HEK293 (cell line): ENCODE results near the gene INTS1.

Experiments
- CTCF ChIA-PET: fragments of 350-600 bp; formaldehyde crosslinking; extraction: SDS; loops from one replicate; lab custom pipeline; 2021; ENCODE audit warnings: antibody characterized with exemption; lab: Yijun Ruan, JAX
- POLR2A ChIA-PET: fragments of 300-600 bp; formaldehyde crosslinking; extraction: SDS; loops from one replicate; lab custom pipeline; 2020; ENCODE audit warnings: antibody characterized with exemption, inconsistent platforms; lab: Yijun Ruan, JAX
- H3K27ac ChIP-seq: fragments of 200-500 bp; sonication (Bioruptor generic); 2 replicates; pipeline ENCODE4 v1.5.1; 2014; ENCODE audit warnings: low read depth, low read length, control low read depth, inconsistent platforms; ENCODE audit errors: extremely low read depth
- H3K36me3 ChIP-seq, 2 experiments: fragments of 200-500 bp in 1 of 2; sonication (Bioruptor generic) in 1 of 2; 1 replicate in 1 of 2; 2 replicates in 1 of 2; pipeline ENCODE4 v1.5.1; 2014 to 2017; ENCODE audit warnings: inconsistent platforms in 2 of 2, low read length in 2 of 2; ENCODE audit not compliant: control insufficient read depth in 2 of 2, insufficient read depth in 1 of 2
- H3K4me1 ChIP-seq: fragments of 200-500 bp; sonication (Bioruptor generic); 2 replicates; pipeline ENCODE4 v1.5.1; 2014; ENCODE audit warnings: mild to moderate bottlenecking, low read length, inconsistent platforms; ENCODE audit not compliant: control insufficient read depth, insufficient read depth
- H3K4me3 ChIP-seq: 2 replicates; pipeline ENCODE4 v1.5.1; 2011; ENCODE audit warnings: low read depth, mild to moderate bottlenecking, control low read depth, low read length, moderate library complexity
- H3K9me3 ChIP-seq: fragments of 200-500 bp; sonication (Bioruptor generic); 2 replicates; pipeline ENCODE4 v1.5.1; 2014; ENCODE audit warnings: low read depth, low read length, inconsistent platforms; ENCODE audit not compliant: control insufficient read depth, insufficient read depth
- ELK4 ChIP-seq: IDR thresholded peaks from 2 replicates; pipeline ENCODE4 v1.6.1; 2011; ENCODE audit warnings: mild to moderate bottlenecking, low read depth, low read length, borderline replicate concordance
- GLI4 ChIP-seq: fragments of 450-650 bp; formaldehyde crosslinking; IDR thresholded peaks from 2 replicates; pipeline ENCODE4 v1.5.1; 2016; ENCODE audit warnings: missing biosample characterization, missing genetic modification characterization
- IKZF3 ChIP-seq: fragments of 450-650 bp; IDR thresholded peaks from 2 replicates; pipeline ENCODE4 v1.5.0; 2018; ENCODE audit warnings: missing biosample characterization, mild to moderate bottlenecking, missing genetic modification characterization, moderate library complexity
- KLF10 ChIP-seq: fragments of 450-650 bp; IDR thresholded peaks from 2 replicates; pipeline ENCODE4 v1.5.1; 2018; ENCODE audit warnings: missing biosample characterization, mild to moderate bottlenecking, missing genetic modification characterization
- OSR2 ChIP-seq: fragments of 450-650 bp; formaldehyde crosslinking; IDR thresholded peaks from 2 replicates; pipeline ENCODE4 v1.5.1; 2016; ENCODE audit warnings: missing biosample characterization, missing genetic modification characterization
- PBX3 ChIP-seq: sonication (generic); formaldehyde crosslinking; IDR thresholded peaks from 2 replicates; pipeline ENCODE4 v1.8.1; 2022; ENCODE audit warnings: mild to moderate bottlenecking, moderate library complexity, missing genetic modification reagents
- RBAK ChIP-seq: fragments of 450-650 bp; formaldehyde crosslinking; IDR thresholded peaks from 2 replicates; pipeline ENCODE4 v1.5.1; 2016; ENCODE audit warnings: missing biosample characterization, missing genetic modification characterization
- REPIN1 ChIP-seq: fragments of 450-650 bp; formaldehyde crosslinking; IDR thresholded peaks from 2 replicates; pipeline ENCODE4 v1.5.1; 2017; ENCODE audit warnings: missing biosample characterization, missing genetic modification characterization, low read depth
- SP7 ChIP-seq: fragments of 450-650 bp; formaldehyde crosslinking; IDR thresholded peaks from 2 replicates; pipeline ENCODE4 v1.5.1; 2016; ENCODE audit warnings: missing biosample characterization, missing genetic modification characterization
- ZBTB1 ChIP-seq: fragments of 450-650 bp; formaldehyde crosslinking; IDR thresholded peaks from 2 replicates; pipeline ENCODE4 v1.5.1; 2016; ENCODE audit warnings: missing biosample characterization, missing genetic modification characterization
- ZNF133 ChIP-seq: fragments of 450-650 bp; formaldehyde crosslinking; IDR thresholded peaks from 2 replicates; pipeline ENCODE4 v1.5.1; 2016; ENCODE audit warnings: missing biosample characterization, missing genetic modification characterization
- ZNF146 ChIP-seq: fragments of 450-650 bp; formaldehyde crosslinking; IDR thresholded peaks from 2 replicates; pipeline ENCODE4 v1.5.1; 2016; ENCODE audit warnings: missing biosample characterization, missing genetic modification characterization
- ZNF274 ChIP-seq, 2 experiments: fragments of 200-500 bp in 1 of 2; fragments of 450-650 bp in 1 of 2; sonication (Bioruptor generic) in 1 of 2; formaldehyde crosslinking in 1 of 2; IDR thresholded peaks; 2 replicates each; pipeline versions ENCODE4 v1.5.1 to v1.6.1; 2014 to 2016; ENCODE audit warnings: borderline replicate concordance in 1 of 2, inconsistent platforms in 1 of 2, low read length in 1 of 2, missing biosample characterization in 1 of 2, missing genetic modification characterization in 1 of 2
- ZNF292 ChIP-seq: fragments of 450-650 bp; formaldehyde crosslinking; IDR thresholded peaks from 2 replicates; pipeline ENCODE4 v1.5.1; 2016; ENCODE audit warnings: low read depth, missing biosample characterization, missing genetic modification characterization, borderline replicate concordance
- ZNF423 ChIP-seq: fragments of 450-650 bp; formaldehyde crosslinking; IDR thresholded peaks from 2 replicates; pipeline ENCODE4 v1.5.1; 2016; ENCODE audit warnings: missing biosample characterization, missing genetic modification characterization
- ZNF501 ChIP-seq: fragments of 450-650 bp; formaldehyde crosslinking; IDR thresholded peaks from 2 replicates; pipeline ENCODE4 v1.5.1; 2016; ENCODE audit warnings: missing biosample characterization, missing genetic modification characterization
- ZNF521 ChIP-seq: fragments of 450-650 bp; formaldehyde crosslinking; IDR thresholded peaks from 2 replicates; pipeline ENCODE4 v1.5.1; 2017; ENCODE audit warnings: missing biosample characterization, mild to moderate bottlenecking, missing genetic modification characterization
- ZNF530 ChIP-seq: fragments of 450-650 bp; formaldehyde crosslinking; IDR thresholded peaks from 2 replicates; pipeline ENCODE4 v1.5.1; 2016; ENCODE audit warnings: low read depth, missing biosample characterization, missing genetic modification characterization
- ZNF544 ChIP-seq: fragments of 450-650 bp; formaldehyde crosslinking; IDR thresholded peaks from 2 replicates; pipeline ENCODE4 v1.5.0; 2017; ENCODE audit warnings: missing biosample characterization, missing genetic modification characterization
- ZNF558 ChIP-seq: fragments of 450-650 bp; formaldehyde crosslinking; IDR thresholded peaks from 2 replicates; pipeline ENCODE4 v1.5.1; 2016; ENCODE audit warnings: missing biosample characterization, missing genetic modification characterization
- ZNF560 ChIP-seq: fragments of 450-650 bp; formaldehyde crosslinking; IDR thresholded peaks from 2 replicates; pipeline ENCODE4 v1.5.1; 2017; ENCODE audit warnings: missing biosample characterization, missing genetic modification characterization, borderline replicate concordance
- ZNF571 ChIP-seq: fragments of 450-650 bp; formaldehyde crosslinking; IDR thresholded peaks from 2 replicates; pipeline ENCODE4 v1.5.0; 2017; ENCODE audit warnings: missing biosample characterization, missing genetic modification characterization
- ZNF621 ChIP-seq: fragments of 450-650 bp; formaldehyde crosslinking; IDR thresholded peaks from 2 replicates; pipeline ENCODE4 v1.5.1; 2017; ENCODE audit warnings: missing biosample characterization, missing genetic modification characterization
- ZNF654 ChIP-seq: fragments of 450-650 bp; formaldehyde crosslinking; IDR thresholded peaks from 2 replicates; pipeline ENCODE4 v1.5.1; 2016; ENCODE audit warnings: low read depth, missing biosample characterization, missing genetic modification characterization
- ZNF660 ChIP-seq: fragments of 450-650 bp; IDR thresholded peaks from 2 replicates; pipeline ENCODE4 v1.5.1; 2018; ENCODE audit warnings: missing biosample characterization, mild to moderate bottlenecking, missing genetic modification characterization
- ZNF747 ChIP-seq: fragments of 450-650 bp; formaldehyde crosslinking; IDR thresholded peaks from 2 replicates; pipeline ENCODE4 v1.5.1; 2016; ENCODE audit warnings: missing biosample characterization, missing genetic modification characterization
- ZNF776 ChIP-seq: fragments of 450-650 bp; formaldehyde crosslinking; IDR thresholded peaks from 2 replicates; pipeline ENCODE4 v1.5.0; 2017; ENCODE audit warnings: missing biosample characterization, missing genetic modification characterization, borderline replicate concordance
- ZNF777 ChIP-seq: fragments of 450-650 bp; formaldehyde crosslinking; IDR thresholded peaks from 2 replicates; pipeline ENCODE4 v1.5.1; 2017; ENCODE audit warnings: missing biosample characterization, missing genetic modification characterization, borderline replicate concordance
- TF ChIP-seq, protein P1 (sequence below): fragments of 450-650 bp; formaldehyde crosslinking; IDR thresholded peaks from 2 replicates; pipeline ENCODE4 v1.5.1; 2017; ENCODE audit warnings: missing biosample characterization, mild to moderate bottlenecking, missing genetic modification characterization, moderate library complexity

The INTS1 gene

GRCh38 chr7:1486571-1486970 lies 17.6 kb downstream of the INTS1 start:
- H3K27ac ChIP-seq = no peak overlapping the region
- H3K4me3 ChIP-seq = no peak overlapping the region
- TF ChIP-seq ZNF654 (tag by site-specific recombination) (no peak), ZNF133 (tag by site-specific recombination) (no peak), REPIN1 (tag by site-specific recombination) (no peak), ZNF660 (tag by site-specific recombination) (no peak), ZNF521 (tag by site-specific recombination) (no peak), ZNF146 (no peak)
- TF ChIP-seq, all 188 proteins: peak for 0
- POLR2A ChIA-PET = no interaction called here
- Histone ChIP-seq H3K36me3 (peaks cover 10 to 86% of the 10 kb centered on the region in 2 experiments; a peak in 2 of 3 replicates), H3K4me1 (no peaks in the 10 kb centered on the region), H3K9me3 (no peaks in the 10 kb centered on the region)
- CTCF ChIA-PET = no interaction called here

DNA sequence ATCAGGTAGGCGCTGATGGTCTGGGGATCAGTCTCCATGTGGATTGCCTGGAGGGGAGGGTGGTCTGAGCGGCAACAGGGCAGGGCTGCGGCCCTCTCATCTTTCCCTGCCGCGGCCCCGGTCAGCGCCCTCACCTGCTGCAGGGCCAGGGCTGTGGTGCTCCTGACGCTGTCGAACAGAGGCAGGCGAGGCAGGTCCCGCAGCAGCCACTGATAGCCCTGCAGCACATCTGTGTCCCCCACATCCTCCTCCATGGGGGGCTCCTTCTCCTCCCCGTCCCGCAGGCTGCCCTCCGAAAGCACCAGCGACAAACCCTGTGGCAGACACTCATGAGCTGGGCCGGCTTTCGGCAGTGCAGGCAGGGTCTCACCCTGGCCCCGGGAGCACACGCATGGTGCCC lies 19.0 kb downstream of the INTS1 start:
- H3K9me3 ChIP-seq = no peaks in the 10 kb centered on the region
- no peak overlapping the region for H3K27ac ChIP-seq
- peaks cover 10 to 82% of the 10 kb centered on the region in 2 experiments; a peak in 2 of 3 replicates for H3K36me3 ChIP-seq
- TF ChIP-seq SP7 (tag by site-specific recombination) = no peak
- no peak for TF ChIP-seq ZNF274 (IDR thresholded peaks at IDR 0.05; ENCODE audit: low read length)
- TF ChIP-seq ZNF274 (tag by site-specific recombination; IDR thresholded peaks at IDR 0.05; ENCODE audit: borderline replicate concordance) = no peak
- TF ChIP-seq KLF10 (tag by site-specific recombination) = no peak
- TF ChIP-seq ZNF501 (tag by site-specific recombination) = no peak
- TF ChIP-seq ZNF530 (tag by site-specific recombination) = no peak
- H3K4me1 ChIP-seq = no peaks in the 10 kb centered on the region
- no peak overlapping the region for H3K4me3 ChIP-seq
- POLR2A ChIA-PET = no interaction called here
- CTCF ChIA-PET = interaction anchor here (0.6 to 0.7 kb wide), 2 partner anchors 11 to 20 kb away, joined by 3 to 4 read pairs; no protein-coding TSS in a partner anchor

DNA sequence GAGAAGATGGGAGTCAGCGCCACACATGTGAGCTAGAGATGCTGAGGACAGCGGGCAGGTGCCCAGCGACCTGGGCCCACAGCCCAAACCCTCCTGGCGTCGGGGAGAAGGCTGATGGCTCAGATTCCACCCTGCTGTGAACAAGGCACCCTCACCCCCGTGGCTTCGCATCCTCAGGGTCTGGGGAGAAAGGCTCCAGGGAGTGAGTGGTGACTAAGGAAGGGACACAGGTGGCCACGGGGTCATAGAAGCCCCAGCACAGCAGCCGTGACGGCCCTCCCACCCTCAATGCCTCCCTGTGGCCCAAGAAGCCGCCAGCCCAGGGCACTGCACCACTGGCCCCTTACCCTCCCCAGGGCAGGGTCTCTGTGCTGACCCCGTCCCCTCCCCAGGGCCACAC lies 19.6 kb downstream of the INTS1 start:
- Histone ChIP-seq H3K27ac (no peak overlapping the region), H3K4me1 (no peaks in the 10 kb centered on the region)
- CTCF ChIA-PET = no interaction called here
- TF ChIP-seq ZNF621 (tag by site-specific recombination) (no peak), GLI4 (tag by site-specific recombination) (no peak), ZNF423 (tag by site-specific recombination) (no peak), ZNF776 (tag by site-specific recombination) (no peak), PBX3 (CRISPR knock-in tag) (no peak), ZNF292 (tag by site-specific recombination) (no peak), RBAK (tag by site-specific recombination) (no peak), ZNF571 (tag by site-specific recombination) (no peak), IKZF3 (tag by site-specific recombination) (no peak), OSR2 (no peak), ELK4 (no peak), ZBTB1 (tag by site-specific recombination) (no peak), ZNF560 (no peak), SP7 (tag by site-specific recombination) (no peak), ZNF544 (tag by site-specific recombination) (no peak), ZNF558 (tag by site-specific recombination) (no peak), ZNF747 (no peak), ZNF777 (tag by site-specific recombination) (no peak)
- TF ChIP-seq, protein P1, sequence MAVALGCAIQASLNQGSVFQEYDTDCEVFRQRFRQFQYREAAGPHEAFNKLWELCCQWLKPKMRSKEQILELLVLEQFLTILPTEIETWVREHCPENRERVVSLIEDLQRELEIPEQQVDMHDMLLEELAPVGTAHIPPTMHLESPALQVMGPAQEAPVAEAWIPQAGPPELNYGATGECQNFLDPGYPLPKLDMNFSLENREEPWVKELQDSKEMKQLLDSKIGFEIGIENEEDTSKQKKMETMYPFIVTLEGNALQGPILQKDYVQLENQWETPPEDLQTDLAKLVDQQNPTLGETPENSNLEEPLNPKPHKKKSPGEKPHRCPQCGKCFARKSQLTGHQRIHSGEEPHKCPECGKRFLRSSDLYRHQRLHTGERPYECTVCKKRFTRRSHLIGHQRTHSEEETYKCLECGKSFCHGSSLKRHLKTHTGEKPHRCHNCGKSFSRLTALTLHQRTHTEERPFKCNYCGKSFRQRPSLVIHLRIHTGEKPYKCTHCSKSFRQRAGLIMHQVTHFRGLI (tag by site-specific recombination) = no peak
- TF ChIP-seq, all 188 proteins: peak for 0
- Histone ChIP-seq H3K36me3 (peaks cover 10 to 82% of the 10 kb centered on the region in 2 experiments; a peak in 2 of 3 replicates), H3K9me3 (no peaks in the 10 kb centered on the region), H3K4me3 (no peak overlapping the region)
- POLR2A ChIA-PET = interaction anchor here (0.7 kb wide), 1 partner anchor 189 kb away, joined by 3 read pairs; no protein-coding TSS in a partner anchor
